Lower leg skin (tissue), 4 donors: ENCODE data around the gene CYP2F1. TPM values are rescaled to one million over a fixed set of nuclear protein-coding genes. Genes with fewer than 3 reads are reported as not detected.
"Not testable (repeated sequence)": the region's sequence is repeated elsewhere in the genome, so short reads cannot be mapped to it uniquely, and the experiment has no call there.

Experiments
- DNase-seq, 2 donors: peaks; one replicate each; pipeline ENCODE4 v3.0.0-alpha.2; 2019; ENCODE audit warnings: low spot score in 2 of 2
- H3K4me3 ChIP-seq: fragments of 200-600 bp; sonication (generic); 2 replicates; pipeline ENCODE4 v1.5.1; 2017; ENCODE audit warnings: mild to moderate bottlenecking, low read depth; ENCODE audit not compliant: poor library complexity, severe bottlenecking
- CTCF ChIP-seq, 3 donors: fragments of 450-650 bp; IDR thresholded peaks; one replicate each; pipeline ENCODE4 v1.5.1; 2016; ENCODE audit warnings: antibody characterized with exemption in 3 of 3, mild to moderate bottlenecking in 3 of 3, moderate library complexity in 2 of 3
- POLR2A ChIP-seq, 2 donors: fragments of 450-650 bp; IDR thresholded peaks; one replicate each; pipeline ENCODE4 v1.6.1; 2016 to 2017; ENCODE audit warnings: antibody characterized with exemption in 2 of 2, mild to moderate bottlenecking in 1 of 2, moderate library complexity in 1 of 2
- WGBS, 2 donors: methylation state at CpG; one replicate each; pipeline ENCODE4 v1.1.5; 2018; 5-methylcytosine and 5-hydroxymethylcytosine counted together
- intact Hi-C: fragments of 100-400 bp; cut with DNase I; formaldehyde crosslinking; loops from one replicate; pipeline ENCODE4 v1.15.0; 2023; ENCODE audit warnings: low total_unique reads
- total RNA-seq, 4 donors: library from RNA; depleted of rRNA; stranded (reverse); fragments of >200 nt; gene quantifications; one replicate each; pipeline ENCODE4 v1.1.0, GENCODE V29; 2016

CYP2F1 gene
- total RNA-seq, 4 donors from 2014 or later = not detected

GRCh38 chr19:41088151-41088550, 26.1 kb upstream of the CYP2F1 start, which contains the start of gene CYP2A13:
Gene CYP2A13 (plus strand): TSS chr19:41088451. CDS start chr19:41088472, 21 bp downstream.
- intact Hi-C loops = no loop called here
- H3K4me3 ChIP-seq = no peak within 1 kb of the TSS

GRCh38 chr19:41089959-41090358, 24.3 kb upstream of the CYP2F1 start:
- TF ChIP-seq CTCF (IDR thresholded peaks at IDR 0.05) (no peak), POLR2A (IDR thresholded peaks at IDR 0.05) (no peak)
- intact Hi-C loops = no loop called here
- no peak for DNase-seq
- no peak overlapping the region for H3K4me3 ChIP-seq
- WGBS, 2 donors = 2 to 4% methylated on average over 22 to 25 of the region's 32 CpGs

More at GRCh38 chr19:41088151-41088550, 26.1 kb upstream of the CYP2F1 start, which contains the start of gene CYP2A13:
- WGBS, 2 donors = 68 to 88% methylated on average over 2 of the region's 2 CpGs
- DNase-seq = no peak
- TF ChIP-seq POLR2A (IDR thresholded peaks at IDR 0.05) (no peak), CTCF (IDR thresholded peaks at IDR 0.05) (no peak)

- WGBS, 2 donors = 63% methylated on average over 15 of the region's 15 CpGs
- H3K4me3 ChIP-seq = no peak overlapping the region
- intact Hi-C loops = no loop called here
- TF ChIP-seq POLR2A (IDR thresholded peaks at IDR 0.05) (no peak), CTCF (IDR thresholded peaks at IDR 0.05) (no peak)
- DNase-seq = no peak
These were observed 18.5 kb upstream of the CYP2F1 start for GRCh38 chr19:41095703-41096102.

GRCh38 chr19:41096353-41096752, 17.9 kb upstream of the CYP2F1 start:
- no peak overlapping the region for H3K4me3 ChIP-seq
- intact Hi-C loops = no loop called here
- TF ChIP-seq POLR2A (IDR thresholded peaks at IDR 0.05) = no peak
- no peak for TF ChIP-seq CTCF (IDR thresholded peaks at IDR 0.05)
- WGBS, 2 donors = 38 to 49% methylated on average over 7 of the region's 7 CpGs
- no peak for DNase-seq

GRCh38 chr19:41097302-41097701, 16.9 kb upstream of the CYP2F1 start:
- H3K4me3 ChIP-seq = no peak overlapping the region
- TF ChIP-seq CTCF (IDR thresholded peaks at IDR 0.05) = no peak
- TF ChIP-seq POLR2A (IDR thresholded peaks at IDR 0.05) = no peak
- intact Hi-C loops = no loop called here
- DNase-seq = no peak
- 79 to 84% methylated on average over 2 of the region's 2 CpGs for WGBS, 2 donors

- intact Hi-C loops = no loop called here
- no peak overlapping the region for H3K4me3 ChIP-seq
- TF ChIP-seq POLR2A (IDR thresholded peaks at IDR 0.05) (no peak), CTCF (IDR thresholded peaks at IDR 0.05) (no peak)
- WGBS, 2 donors = 70 to 72% methylated on average over 5 of the region's 5 CpGs
- DNase-seq = no peak
These were observed 15.5 kb upstream of the CYP2F1 start for GRCh38 chr19:41098762-41099161.

- WGBS, 2 donors = 91 to 95% methylated on average over 1 of the region's 1 CpG
- not testable (repeated sequence) for DNase-seq, H3K4me3 ChIP-seq
These were observed 12.0 kb upstream of the CYP2F1 start for GRCh38 chr19:41102210-41102609.

More at GRCh38 chr19:41102210-41102609, 12.0 kb upstream of the CYP2F1 start:
- intact Hi-C loops = not testable (repeated sequence)
